ENCODE results near the gene ATP1A2. TPM values are rescaled to one million over a fixed set of nuclear protein-coding genes. Genes with fewer than 3 reads are reported as not detected.

The ATP1A2 gene
- total RNA-seq, 1 donor from 2014 or later = 8.2 TPM

DNA sequence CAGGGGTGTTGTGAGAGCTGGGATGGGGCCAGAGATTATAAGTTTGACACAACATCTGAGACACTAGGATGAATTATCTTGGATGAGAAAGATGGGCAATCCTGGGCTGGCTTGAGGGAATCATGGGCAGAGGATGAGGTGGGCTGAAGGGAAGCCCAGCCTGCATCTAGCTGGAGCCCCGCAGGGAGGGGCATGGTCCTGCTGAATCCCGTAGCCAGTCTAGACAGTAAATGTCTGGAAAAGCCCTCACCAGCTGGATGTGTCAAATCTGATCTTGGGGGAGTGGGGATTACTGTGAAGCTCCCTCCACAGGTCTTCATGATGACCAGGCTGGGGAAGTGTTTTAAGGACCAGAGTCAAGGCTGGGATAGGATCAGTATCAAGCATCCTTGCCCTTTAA lies 71.2 kb downstream of the ATP1A2 start:
- no peak overlapping the region for H3K27ac Mint-ChIP-seq (ENCODE audit: unreplicated experiment)
- H3K4me3 Mint-ChIP-seq (ENCODE audit: unreplicated experiment) = no peak overlapping the region
- no peak for DNase-seq (ENCODE audit: extremely low spot score, unreplicated experiment)
- H3K27me3 Mint-ChIP-seq (ENCODE audit: unreplicated experiment) = peaks cover 11% of the 10 kb centered on the region
- no peaks in the 10 kb centered on the region for H3K36me3 Mint-ChIP-seq (ENCODE audit: unreplicated experiment)
- H3K9me3 Mint-ChIP-seq (ENCODE audit: unreplicated experiment) = no peaks in the 10 kb centered on the region
- TF ChIP-seq CTCF (IDR thresholded peaks at IDR 0.05) = no peak
- H3K4me1 Mint-ChIP-seq (ENCODE audit: unreplicated experiment) = peaks cover 5% of the 10 kb centered on the region

DNA sequence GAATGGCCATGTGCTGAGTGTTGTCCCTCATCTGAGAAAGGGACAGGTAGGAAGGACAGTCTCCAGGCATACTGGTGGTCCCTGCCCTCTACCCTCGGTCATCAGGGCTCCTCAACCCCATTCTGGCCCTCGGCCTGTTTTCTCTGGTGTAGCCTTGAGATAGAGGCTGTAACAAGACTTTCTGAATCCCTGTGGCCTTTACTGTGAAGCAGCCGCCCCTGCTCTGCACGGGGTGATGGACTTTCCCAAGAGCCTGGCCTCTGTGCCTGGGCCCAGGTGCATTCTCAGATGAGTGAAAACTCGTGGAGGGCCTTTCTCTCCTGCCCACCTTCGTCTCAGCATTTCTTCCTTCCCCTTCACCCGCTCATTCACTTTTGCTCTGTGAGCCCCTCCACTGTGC lies 71.8 kb downstream of the ATP1A2 start:
- peaks cover 9% of the 10 kb centered on the region for H3K27me3 Mint-ChIP-seq (ENCODE audit: unreplicated experiment)
- no peaks in the 10 kb centered on the region for H3K36me3 Mint-ChIP-seq (ENCODE audit: unreplicated experiment)
- no peak overlapping the region for H3K27ac Mint-ChIP-seq (ENCODE audit: unreplicated experiment)
- no peak overlapping the region for H3K4me3 Mint-ChIP-seq (ENCODE audit: unreplicated experiment)
- no peak for TF ChIP-seq CTCF (IDR thresholded peaks at IDR 0.05)
- H3K4me1 Mint-ChIP-seq (ENCODE audit: unreplicated experiment) = peaks cover 5% of the 10 kb centered on the region
- DNase-seq (ENCODE audit: extremely low spot score, unreplicated experiment) = no peak
- no peaks in the 10 kb centered on the region for H3K9me3 Mint-ChIP-seq (ENCODE audit: unreplicated experiment)

DNA sequence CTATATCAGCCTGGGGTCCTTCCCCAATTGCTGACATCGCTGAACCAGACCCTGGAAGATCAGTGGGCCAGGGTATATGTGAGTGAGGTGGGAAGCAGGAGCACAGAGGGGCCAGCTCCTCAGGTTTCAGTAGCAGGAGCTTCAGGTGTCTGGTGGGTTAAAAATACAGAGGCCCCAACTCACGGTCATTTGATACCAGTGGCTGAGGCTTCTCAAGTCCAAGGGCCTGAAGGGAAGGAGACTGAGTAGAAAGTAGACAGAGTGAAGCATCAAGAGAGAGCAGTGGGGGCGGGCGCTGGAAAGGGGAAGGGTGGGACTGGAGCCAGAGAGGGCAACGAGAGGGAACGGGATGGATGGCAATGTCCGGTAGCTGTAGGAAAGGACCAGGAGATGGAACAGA lies 72.8 kb downstream of the ATP1A2 start:
- TF ChIP-seq CTCF (IDR thresholded peaks at IDR 0.05) = no peak
- peaks cover 9% of the 10 kb centered on the region for H3K27me3 Mint-ChIP-seq (ENCODE audit: unreplicated experiment)

DNA sequence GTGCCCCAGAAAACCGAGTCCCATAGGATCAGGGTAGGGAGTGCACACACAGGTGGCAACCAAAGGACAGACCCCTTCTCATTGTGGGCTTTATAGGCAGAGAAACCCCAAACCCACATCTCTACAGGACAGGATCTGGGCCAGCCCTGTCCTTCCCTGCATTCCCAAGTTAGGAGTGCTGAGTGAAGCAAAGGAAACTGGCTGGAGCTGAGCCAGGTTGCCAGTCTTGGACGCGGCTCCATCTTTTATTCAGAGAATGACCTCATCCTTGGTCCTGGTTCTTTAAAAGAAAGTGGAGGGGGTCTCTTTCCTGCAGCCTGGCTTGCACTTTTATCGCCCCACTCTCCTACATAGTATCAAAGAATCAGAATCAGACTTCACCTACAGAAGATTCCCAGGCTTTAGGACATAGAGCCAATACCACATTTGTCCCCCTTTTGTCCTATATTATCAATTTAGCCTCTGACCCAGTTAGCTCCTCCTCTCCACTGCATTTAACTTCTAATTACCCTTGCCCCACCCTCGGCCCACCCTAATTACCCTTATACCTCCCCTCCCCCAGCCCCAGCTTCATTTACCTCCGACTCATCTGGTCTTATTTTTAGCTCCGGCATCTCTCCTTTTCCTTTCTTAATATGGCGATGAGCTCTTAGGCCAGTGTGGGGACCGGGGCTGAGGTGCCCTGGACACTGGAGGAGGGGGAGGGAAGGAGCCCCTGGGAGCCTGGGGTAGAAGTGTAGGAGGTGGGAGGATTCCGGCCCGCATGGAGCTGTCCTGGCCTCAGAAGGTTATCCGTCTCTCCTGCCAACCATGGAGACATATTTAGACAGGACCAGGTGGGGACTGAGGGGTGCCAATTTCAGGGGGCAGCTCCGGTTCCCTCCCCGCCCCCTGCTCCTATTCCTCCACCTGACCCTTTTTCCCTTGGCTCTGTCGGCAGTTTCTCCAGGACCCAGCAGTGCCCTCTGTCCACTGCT lies 74.4 kb downstream of the ATP1A2 start, which contains the start of gene CASQ1:
Gene CASQ1, plus strand, starts transcription at position 927 of the 977 bp plus-strand sequence. CDS start 177 bp downstream, outside the sequence.
- Mint-ChIP-seq H3K4me1 (ENCODE audit: unreplicated experiment) (peaks cover 5% of the 10 kb centered on the region), H3K36me3 (ENCODE audit: unreplicated experiment) (no peaks in the 10 kb centered on the region), H3K9me3 (ENCODE audit: unreplicated experiment) (no peaks in the 10 kb centered on the region), H3K27me3 (ENCODE audit: unreplicated experiment) (peaks cover 9% of the 10 kb centered on the region), H3K4me3 (ENCODE audit: unreplicated experiment) (no peak within 1 kb of the TSS), H3K27ac (ENCODE audit: unreplicated experiment) (no peak within 1 kb of the TSS)
- no peak for TF ChIP-seq CTCF (IDR thresholded peaks at IDR 0.05)
- no peak for DNase-seq (ENCODE audit: extremely low spot score, unreplicated experiment)

More for the DNA sequence above, 72.8 kb downstream of the ATP1A2 start:
- Mint-ChIP-seq H3K9me3 (ENCODE audit: unreplicated experiment) (no peaks in the 10 kb centered on the region), H3K27ac (ENCODE audit: unreplicated experiment) (no peak overlapping the region), H3K36me3 (ENCODE audit: unreplicated experiment) (no peaks in the 10 kb centered on the region), H3K4me3 (ENCODE audit: unreplicated experiment) (no peak overlapping the region), H3K4me1 (ENCODE audit: unreplicated experiment) (peaks cover 5% of the 10 kb centered on the region)
- no peak for DNase-seq (ENCODE audit: extremely low spot score, unreplicated experiment)

- Mint-ChIP-seq H3K27ac (ENCODE audit: unreplicated experiment) (no peak overlapping the region), H3K9me3 (ENCODE audit: unreplicated experiment) (no peaks in the 10 kb centered on the region), H3K36me3 (ENCODE audit: unreplicated experiment) (no peaks in the 10 kb centered on the region), H3K4me1 (ENCODE audit: unreplicated experiment) (peaks cover 5% of the 10 kb centered on the region), H3K4me3 (ENCODE audit: unreplicated experiment) (no peak overlapping the region), H3K27me3 (ENCODE audit: unreplicated experiment) (peaks cover 6% of the 10 kb centered on the region)
- no peak for TF ChIP-seq CTCF (IDR thresholded peaks at IDR 0.05)
- DNase-seq (ENCODE audit: extremely low spot score, unreplicated experiment) = no peak
Observed at GRCh38 chr1:160191756-160192155, 76.2 kb downstream of the ATP1A2 start.
